Measurements from ENCODE around the gene LHB.

Gene LHB

GRCh38 chr19:48970923-48971395 lies 45.9 kb downstream of the LHB start:
- TF ChIP-seq CTCF (IDR thresholded peaks at IDR 0.05): peak; percentile 87
- Histone ChIP-seq H3K27ac (no peak overlapping the region), H3K4me3 (ENCODE audit: low read depth, low read length) (no peak overlapping the region), H3K9ac (no peak overlapping the region), H3K9me3 (ENCODE audit: control insufficient read depth, low read length) (no peaks in the 10 kb centered on the region), H2AFZ (no peak overlapping the region), H3K79me2 (peaks cover 1% of the 10 kb centered on the region), H3K36me3 (ENCODE audit: control insufficient read depth, insufficient read depth, low read length) (no peaks in the 10 kb centered on the region), H3K4me2 (ENCODE audit: low read length) (no peak overlapping the region), H3K27me3 (ENCODE audit: control insufficient read depth, insufficient read depth, low read length) (no peaks in the 10 kb centered on the region), H3K4me1 (peaks cover 15% of the 10 kb centered on the region)

- no peak overlapping the region for H3K4me2 ChIP-seq (ENCODE audit: low read length)
- no peak overlapping the region for H3K4me3 ChIP-seq (ENCODE audit: low read depth, low read length)
- peaks cover 15% of the 10 kb centered on the region for H3K4me1 ChIP-seq
- H3K27ac ChIP-seq: no peak overlapping the region
- H3K79me2 ChIP-seq: peaks cover 5% of the 10 kb centered on the region
- H2AFZ ChIP-seq: no peak overlapping the region
- no peaks in the 10 kb centered on the region for H3K9me3 ChIP-seq (ENCODE audit: control insufficient read depth, low read length)
- no peak for TF ChIP-seq CTCF (IDR thresholded peaks at IDR 0.05)
- no peaks in the 10 kb centered on the region for H3K36me3 ChIP-seq (ENCODE audit: control insufficient read depth, insufficient read depth, low read length)
- H3K9ac ChIP-seq: no peak overlapping the region
- no peaks in the 10 kb centered on the region for H3K27me3 ChIP-seq (ENCODE audit: control insufficient read depth, insufficient read depth, low read length)
Observed at GRCh38 chr19:48970139-48970766, 46.6 kb downstream of the LHB start.

GRCh38 chr19:48969276-48970138 lies 47.4 kb downstream of the LHB start:
- no peaks in the 10 kb centered on the region for H3K27me3 ChIP-seq (ENCODE audit: control insufficient read depth, insufficient read depth, low read length)
- no peak overlapping the region for H3K9ac ChIP-seq
- H3K79me2 ChIP-seq: peaks cover 5% of the 10 kb centered on the region
- no peak overlapping the region for H2AFZ ChIP-seq
- no peak overlapping the region for H3K4me2 ChIP-seq (ENCODE audit: low read length)
- no peaks in the 10 kb centered on the region for H3K9me3 ChIP-seq (ENCODE audit: control insufficient read depth, low read length)
- H3K36me3 ChIP-seq (ENCODE audit: control insufficient read depth, insufficient read depth, low read length): no peaks in the 10 kb centered on the region
- H3K4me1 ChIP-seq: peaks cover 17% of the 10 kb centered on the region
- no peak overlapping the region for H3K27ac ChIP-seq
- no peak overlapping the region for H3K4me3 ChIP-seq (ENCODE audit: low read depth, low read length)
- TF ChIP-seq CTCF (IDR thresholded peaks at IDR 0.05): no peak

- no peaks in the 10 kb centered on the region for H3K9me3 ChIP-seq (ENCODE audit: control insufficient read depth, low read length)
- no peaks in the 10 kb centered on the region for H3K36me3 ChIP-seq (ENCODE audit: control insufficient read depth, insufficient read depth, low read length)
- no peaks in the 10 kb centered on the region for H3K27me3 ChIP-seq (ENCODE audit: control insufficient read depth, insufficient read depth, low read length)
- H3K27ac ChIP-seq: no peak overlapping the region
- no peak overlapping the region for H3K9ac ChIP-seq
- H3K79me2 ChIP-seq: peaks cover 5% of the 10 kb centered on the region
- no peak overlapping the region for H2AFZ ChIP-seq
- TF ChIP-seq CTCF (IDR thresholded peaks at IDR 0.05): no peak
- no peak overlapping the region for H3K4me3 ChIP-seq (ENCODE audit: low read depth, low read length)
- H3K4me1 ChIP-seq: peaks cover 24% of the 10 kb centered on the region
- no peak overlapping the region for H3K4me2 ChIP-seq (ENCODE audit: low read length)
Observed at GRCh38 chr19:48968813-48969218, 48.1 kb downstream of the LHB start.
